HTR-8/SVneo (cell line): Measurements from ENCODE around the gene SELENOH.

ENCODE experiments used
- DNase-seq: peaks from one replicate; pipeline ENCODE4 v3.0.0; 2011; ENCODE audit warnings: low spot score, mixed read lengths; ENCODE audit not compliant: insufficient read length
- FAIRE-seq: peaks from 2 replicates; lab custom pipeline; 2011; peaks lifted over from hg19 to GRCh38; lab: Jason Lieb, UNC

The SELENOH gene

DNA sequence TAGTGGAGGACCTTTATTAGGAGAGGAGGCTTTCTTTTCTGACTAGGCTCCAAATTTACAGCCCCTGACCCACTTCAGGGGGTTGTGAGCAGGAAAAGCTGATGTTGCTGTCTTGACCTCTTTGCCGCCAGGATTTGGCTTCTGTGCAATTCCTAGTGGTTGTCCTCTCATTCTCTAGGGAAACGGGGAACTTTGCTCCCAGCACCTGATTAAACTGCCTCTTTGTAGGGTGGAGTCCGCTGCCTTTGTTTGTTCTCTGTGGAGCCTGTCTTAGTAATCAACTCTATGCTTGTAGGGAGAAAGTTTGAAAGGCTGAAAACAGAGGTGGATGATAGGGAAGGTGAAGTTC lies 36.7 kb downstream of the SELENOH start:
- no peak for FAIRE-seq
- DNase-seq, result no peak

GRCh38 chr11:57778318-57779037 lies 37.2 kb downstream of the SELENOH start:
- DNase-seq, result peak; percentile 90

DNA sequence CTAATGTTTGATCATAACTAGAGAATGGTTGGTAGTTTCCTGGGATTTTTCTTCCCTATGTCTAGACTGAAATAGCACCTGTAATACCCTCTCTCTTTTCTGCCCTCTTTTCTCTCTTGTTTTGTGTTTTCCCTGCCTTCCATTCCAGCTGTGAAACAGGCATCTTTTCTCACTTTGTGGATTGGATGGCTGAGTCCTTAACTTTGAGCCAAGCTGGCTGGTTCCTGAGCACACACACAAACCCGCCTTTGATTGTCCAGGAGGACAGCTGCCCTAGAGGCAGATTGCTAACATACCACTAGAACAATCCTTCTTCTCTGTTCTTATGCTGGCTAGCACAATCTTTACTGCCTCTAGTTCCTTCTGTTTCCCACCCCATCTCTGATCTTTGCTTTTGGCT lies 38.0 kb downstream of the SELENOH start:
- FAIRE-seq (no peak), DNase-seq (no peak)

More at GRCh38 chr11:57778318-57779037, 37.2 kb downstream of the SELENOH start:
- FAIRE-seq, result no peak

DNA sequence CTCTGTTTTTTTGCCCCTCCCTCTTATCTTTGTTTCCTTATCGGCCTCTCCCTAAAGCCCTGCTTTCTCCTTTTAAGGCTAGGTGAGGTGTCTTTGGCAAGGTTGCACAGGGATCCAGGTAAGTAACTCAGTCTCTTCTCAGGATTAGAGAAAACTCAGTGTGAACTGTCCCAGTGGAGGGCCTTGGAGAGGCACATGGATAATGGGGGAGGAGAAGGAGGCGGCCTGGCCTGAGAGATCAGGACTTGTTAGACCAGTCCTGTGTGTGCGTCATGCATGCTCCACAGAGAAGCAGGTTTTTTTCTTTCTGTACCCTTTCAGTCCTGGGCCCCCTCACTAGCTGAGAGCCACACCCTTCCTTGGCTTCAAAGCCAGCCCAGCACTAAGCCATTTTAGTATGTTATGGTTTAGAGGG lies 40.2 kb downstream of the SELENOH start:
- FAIRE-seq (no peak), DNase-seq (no peak)

- DNase-seq, result no peak
- FAIRE-seq, result no peak
Observed at GRCh38 chr11:57785072-57785471, 43.8 kb downstream of the SELENOH start.

DNA sequence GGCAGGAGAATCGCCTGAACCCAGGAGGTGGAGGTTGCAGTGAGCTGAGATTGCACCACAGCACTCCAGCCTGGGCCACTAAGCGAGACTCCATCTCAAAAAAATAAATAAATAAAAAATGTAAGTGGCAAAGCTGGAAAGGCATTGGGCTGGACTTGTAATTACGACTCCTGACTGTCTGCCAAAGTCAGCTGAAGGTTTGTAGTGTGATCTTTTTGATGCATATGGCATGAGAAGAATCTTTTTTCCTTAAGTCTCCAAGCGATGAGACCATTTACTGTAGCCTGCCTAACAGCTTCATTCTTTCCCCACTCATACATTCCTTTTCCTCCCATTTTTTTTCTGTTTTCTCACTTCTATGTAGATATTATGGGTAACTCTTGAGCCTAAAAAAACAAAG lies 45.1 kb downstream of the SELENOH start:
- FAIRE-seq, result no peak
- no peak for DNase-seq

GRCh38 chr11:57787006-57787604 lies 45.8 kb downstream of the SELENOH start:
- no peak for DNase-seq
- FAIRE-seq, result no peak

DNA sequence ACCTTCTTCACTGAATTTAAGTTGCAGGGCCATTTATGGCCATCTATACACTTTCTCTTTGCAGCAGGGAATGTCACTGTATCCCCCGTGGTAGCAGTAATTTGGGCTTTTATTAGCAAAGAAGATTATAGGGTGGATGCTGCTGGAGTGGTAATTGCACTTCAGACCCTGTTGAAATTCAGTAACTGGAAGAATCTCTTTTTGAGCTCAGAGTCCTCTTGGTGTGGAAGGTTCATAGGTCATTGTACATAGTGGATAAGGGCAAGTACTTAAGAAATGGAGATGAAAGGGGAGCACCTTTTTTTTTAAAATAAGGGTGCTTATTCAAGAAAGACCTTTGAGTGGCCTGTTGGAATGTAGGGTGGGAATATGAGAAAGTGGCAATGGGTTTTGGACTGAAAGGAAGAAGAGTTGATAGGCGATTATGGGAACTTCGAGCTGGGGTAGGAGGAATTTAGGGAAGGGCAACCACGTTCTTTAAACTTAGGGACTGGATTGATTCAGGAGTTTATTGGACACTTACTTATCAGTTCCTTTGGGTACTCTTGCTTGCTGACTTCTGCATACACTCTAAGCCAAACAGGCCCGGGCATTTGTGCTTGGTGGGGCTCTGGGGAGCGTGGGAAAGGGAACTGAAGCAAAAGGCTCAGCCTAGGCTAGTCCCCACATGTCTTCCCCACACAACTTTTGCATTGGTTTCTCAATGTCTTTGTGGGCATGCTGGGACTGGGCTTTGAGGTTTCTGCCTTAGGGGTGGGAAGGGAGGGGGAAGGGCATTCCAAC lies 46.8 kb downstream of the SELENOH start:
- no peak for DNase-seq
- no peak for FAIRE-seq

DNA sequence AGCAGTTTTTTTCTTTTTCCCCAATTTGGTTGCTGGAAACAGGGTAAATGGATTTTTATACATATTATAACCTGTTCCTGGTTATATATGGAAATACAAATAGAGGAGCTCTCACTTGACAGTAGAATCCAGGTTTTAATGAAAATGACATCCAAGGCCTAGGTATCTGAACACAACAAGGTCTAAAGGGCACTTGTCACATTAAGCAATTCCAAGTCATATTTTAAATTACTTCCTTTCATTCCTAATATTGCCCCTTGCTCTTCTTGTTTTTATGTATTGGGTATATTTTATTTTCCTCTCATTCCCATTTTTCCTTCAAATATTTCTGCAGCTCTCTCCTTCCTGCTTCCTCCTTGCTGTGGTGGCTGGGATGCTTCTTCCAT lies 47.4 kb downstream of the SELENOH start:
- DNase-seq, result no peak
- no peak for FAIRE-seq

DNA sequence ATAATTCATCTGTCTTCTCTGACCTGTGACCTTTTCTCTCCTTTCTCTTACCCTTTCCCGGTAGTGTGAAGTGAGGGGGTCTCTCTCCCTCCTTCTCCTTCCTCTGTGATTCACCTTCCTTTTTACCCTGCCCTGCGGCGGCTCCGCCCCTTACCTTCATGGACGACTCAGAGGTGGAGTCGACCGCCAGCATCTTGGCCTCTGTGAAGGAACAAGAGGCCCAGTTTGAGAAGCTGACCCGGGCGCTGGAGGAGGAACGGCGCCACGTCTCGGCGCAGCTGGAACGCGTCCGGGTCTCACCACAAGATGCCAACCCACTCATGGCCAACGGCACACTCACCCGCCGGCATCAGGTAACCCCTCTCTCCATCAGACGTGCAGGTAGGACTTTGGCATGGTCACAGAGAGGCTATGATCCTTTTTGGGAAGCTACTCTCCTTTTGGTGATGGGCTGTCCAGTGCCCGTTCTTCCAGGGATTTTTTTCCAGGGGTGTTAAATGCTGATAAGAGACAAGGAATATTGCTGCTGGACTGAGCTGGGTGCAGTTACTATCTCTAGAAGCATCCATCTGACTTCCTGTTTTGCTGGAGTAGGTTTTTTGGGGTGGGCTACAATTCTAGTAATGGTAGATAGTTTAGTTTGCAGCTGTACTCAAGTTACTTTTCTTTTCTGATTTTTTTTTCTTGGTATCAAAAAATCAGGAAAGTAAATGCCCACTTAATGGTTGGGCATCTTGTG lies 50.2 kb downstream of the SELENOH start:
- no peak for FAIRE-seq

DNA sequence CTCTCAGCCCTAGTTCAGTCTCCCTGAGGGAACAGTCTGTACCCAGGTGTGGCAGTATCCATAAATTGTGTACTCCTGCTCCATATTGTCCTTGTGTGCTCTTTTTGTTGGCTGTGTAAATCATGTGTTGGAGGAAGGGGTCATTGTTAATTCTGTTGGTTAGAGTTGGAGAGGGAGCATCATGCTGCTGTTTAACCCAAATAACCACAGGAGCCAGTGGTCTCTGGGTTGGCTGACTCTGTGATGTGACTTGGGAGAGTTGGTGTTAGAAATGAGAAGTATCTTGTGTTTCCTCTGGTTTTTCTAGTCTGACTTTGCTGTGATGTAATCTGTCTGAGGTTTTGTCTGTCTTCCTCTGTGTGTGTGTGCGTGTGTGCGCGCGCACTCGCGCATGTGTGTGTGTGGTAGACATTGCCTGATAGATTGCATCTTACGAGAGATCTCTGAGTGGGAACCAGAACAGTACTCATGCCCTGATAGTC lies 50.8 kb downstream of the SELENOH start:
- DNase-seq, result no peak
- no peak for FAIRE-seq

More for the DNA sequence above, 50.2 kb downstream of the SELENOH start:
- no peak for DNase-seq

DNA sequence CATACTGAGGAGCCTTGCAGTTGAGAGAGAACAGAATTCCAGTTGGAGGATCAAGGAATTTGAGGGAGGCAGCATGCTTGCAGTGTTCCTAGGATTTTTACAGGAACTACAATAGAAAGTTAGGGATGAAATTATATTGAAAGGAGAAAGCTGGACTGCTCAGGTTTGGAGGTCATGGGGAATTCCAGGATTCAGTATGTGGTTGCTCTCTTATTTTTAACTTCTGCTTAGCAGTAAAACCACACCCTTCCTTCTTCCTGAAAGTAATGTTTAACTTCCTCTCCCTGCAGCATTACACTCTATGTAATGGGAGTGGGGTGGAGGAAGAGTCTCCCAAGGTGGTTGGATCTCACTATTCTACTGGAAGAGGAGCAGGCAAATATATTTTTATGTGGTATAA lies 51.6 kb downstream of the SELENOH start:
- FAIRE-seq (no peak), DNase-seq (no peak)
